AG04450 (cell line): Measurements from ENCODE around the gene PACRG. TPM values are rescaled to one million over a fixed set of nuclear protein-coding genes. Genes with fewer than 3 reads are reported as not detected.

ENCODE experiments used
- CTCF ChIA-PET: fragments of 300-600, 350-600 bp; formaldehyde crosslinking; extraction: SDS; loops from one replicate; lab custom pipeline; 2022; ENCODE audit warnings: antibody characterized with exemption, inconsistent platforms; lab: Charles Lee
- POLR2A ChIA-PET: fragments of 350-600 bp; formaldehyde crosslinking; extraction: SDS; loops from one replicate; lab custom pipeline; 2021; ENCODE audit warnings: antibody characterized with exemption, inconsistent platforms; lab: Yijun Ruan, JAX
- DNase-seq: peaks from one replicate; pipeline ENCODE4 v3.0.0-alpha.2; 2011; ENCODE audit warnings: low read depth, low spot score
- H3K27ac ChIP-seq: one replicate; pipeline ENCODE4 v1.5.1; 2012; ENCODE audit warnings: low read depth, low read length, control low read depth
- H3K27me3 ChIP-seq: one replicate; pipeline ENCODE4 v1.6.0; 2012; ENCODE audit warnings: low read length; ENCODE audit not compliant: control insufficient read depth, insufficient read depth
- H3K4me3 ChIP-seq: 2 replicates; pipeline ENCODE4 v1.5.1; 2011; ENCODE audit warnings: mild to moderate bottlenecking, low read depth, low read length, control low read depth
- H3K9me3 ChIP-seq: 2 replicates; pipeline ENCODE4 v1.5.1; 2012; ENCODE audit warnings: low read length; ENCODE audit not compliant: control insufficient read depth, insufficient read depth
- polyA plus RNA-seq: library from polyadenylated mRNA; depleted of rRNA; stranded (reverse); fragments of >200 nt; gene quantifications from 2 replicates; pipeline ENCODE4 v1.2.3, GENCODE V29; 2011
- TF ChIP-seq, protein P1 (sequence below): IDR thresholded peaks from 2 replicates; pipeline ENCODE4 v1.5.1; 2011; ENCODE audit warnings: low read depth, low read length, control low read depth, inconsistent platforms

PACRG gene
- polyA plus RNA-seq, 1 experiment, result not detected

DNA sequence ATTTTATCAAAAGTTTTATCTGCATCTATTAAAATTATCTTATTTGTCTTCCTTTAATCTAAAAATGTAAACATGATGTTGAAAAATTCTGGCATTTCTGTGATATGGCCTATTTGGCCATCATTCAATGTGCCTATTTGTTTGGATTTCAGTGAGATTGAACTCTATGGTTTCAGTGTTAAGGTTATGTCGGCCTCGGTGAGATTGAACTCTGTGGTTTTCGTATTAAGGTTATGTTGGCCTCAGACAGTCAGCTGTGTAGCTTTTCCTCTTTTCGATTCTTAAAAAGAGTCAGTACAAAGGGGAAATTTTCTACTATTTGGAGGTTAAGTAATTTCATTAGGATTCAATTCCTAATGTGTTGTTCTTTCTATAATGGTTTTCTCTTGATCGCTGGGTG lies 320.6 kb downstream of the PACRG start:
- Histone ChIP-seq H3K9me3 (peaks cover 8% of the 10 kb centered on the region), H3K4me3 (no peak overlapping the region), H3K27me3 (no peaks in the 10 kb centered on the region), H3K27ac (no peak overlapping the region)
- no peak for DNase-seq
- CTCF ChIA-PET, result no interaction called here
- POLR2A ChIA-PET, result no interaction called here
- TF ChIP-seq, protein P1, sequence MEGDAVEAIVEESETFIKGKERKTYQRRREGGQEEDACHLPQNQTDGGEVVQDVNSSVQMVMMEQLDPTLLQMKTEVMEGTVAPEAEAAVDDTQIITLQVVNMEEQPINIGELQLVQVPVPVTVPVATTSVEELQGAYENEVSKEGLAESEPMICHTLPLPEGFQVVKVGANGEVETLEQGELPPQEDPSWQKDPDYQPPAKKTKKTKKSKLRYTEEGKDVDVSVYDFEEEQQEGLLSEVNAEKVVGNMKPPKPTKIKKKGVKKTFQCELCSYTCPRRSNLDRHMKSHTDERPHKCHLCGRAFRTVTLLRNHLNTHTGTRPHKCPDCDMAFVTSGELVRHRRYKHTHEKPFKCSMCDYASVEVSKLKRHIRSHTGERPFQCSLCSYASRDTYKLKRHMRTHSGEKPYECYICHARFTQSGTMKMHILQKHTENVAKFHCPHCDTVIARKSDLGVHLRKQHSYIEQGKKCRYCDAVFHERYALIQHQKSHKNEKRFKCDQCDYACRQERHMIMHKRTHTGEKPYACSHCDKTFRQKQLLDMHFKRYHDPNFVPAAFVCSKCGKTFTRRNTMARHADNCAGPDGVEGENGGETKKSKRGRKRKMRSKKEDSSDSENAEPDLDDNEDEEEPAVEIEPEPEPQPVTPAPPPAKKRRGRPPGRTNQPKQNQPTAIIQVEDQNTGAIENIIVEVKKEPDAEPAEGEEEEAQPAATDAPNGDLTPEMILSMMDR, result no peak

DNA sequence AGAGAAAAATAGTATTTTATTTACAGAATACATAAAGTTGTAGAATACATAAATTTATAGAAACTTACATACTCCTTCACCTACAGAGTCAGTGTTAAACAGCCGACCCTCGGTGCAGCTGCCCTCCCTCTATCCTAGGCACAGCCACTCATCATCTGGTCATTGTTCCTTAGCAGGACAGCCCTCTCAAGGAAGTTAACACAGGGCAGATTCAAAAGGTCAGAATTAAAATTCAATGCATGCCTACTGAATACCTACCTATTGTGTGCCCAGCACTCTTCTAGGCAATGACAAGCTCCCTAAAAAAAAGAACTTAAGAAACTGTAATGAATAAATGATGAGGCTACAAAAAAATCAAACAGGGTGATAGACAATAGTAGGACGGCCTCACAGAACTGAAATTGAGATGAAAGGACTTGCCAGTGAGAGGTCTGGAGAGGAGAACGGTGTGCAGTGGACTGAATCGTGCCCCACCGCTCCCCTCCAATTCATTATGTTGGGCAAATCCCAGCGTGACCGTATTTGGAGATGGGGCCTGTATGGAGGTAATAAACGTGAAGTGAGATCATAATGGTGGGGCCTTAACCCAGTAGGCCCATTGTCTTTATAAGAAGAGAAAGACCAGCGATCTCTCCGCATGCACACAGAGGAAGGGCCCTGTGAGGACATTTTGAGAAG lies 326.0 kb downstream of the PACRG start:
- Histone ChIP-seq H3K9me3 (peaks cover 17% of the 10 kb centered on the region), H3K4me3 (no peak overlapping the region), H3K27ac (no peak overlapping the region), H3K27me3 (no peaks in the 10 kb centered on the region)
- ChIA-PET POLR2A (no interaction called here), CTCF (no interaction called here)
- TF ChIP-seq, protein P1, result no peak
- no peak for DNase-seq

GRCh38 chr6:163054641-163055040 lies 326.9 kb downstream of the PACRG start:
- TF ChIP-seq, protein P1, result no peak
- ChIA-PET POLR2A (no interaction called here), CTCF (no interaction called here)
- DNase-seq, result no peak
- no peaks in the 10 kb centered on the region for H3K27me3 ChIP-seq
- H3K9me3 ChIP-seq, result peaks cover 17% of the 10 kb centered on the region
- no peak overlapping the region for H3K4me3 ChIP-seq
- no peak overlapping the region for H3K27ac ChIP-seq

DNA sequence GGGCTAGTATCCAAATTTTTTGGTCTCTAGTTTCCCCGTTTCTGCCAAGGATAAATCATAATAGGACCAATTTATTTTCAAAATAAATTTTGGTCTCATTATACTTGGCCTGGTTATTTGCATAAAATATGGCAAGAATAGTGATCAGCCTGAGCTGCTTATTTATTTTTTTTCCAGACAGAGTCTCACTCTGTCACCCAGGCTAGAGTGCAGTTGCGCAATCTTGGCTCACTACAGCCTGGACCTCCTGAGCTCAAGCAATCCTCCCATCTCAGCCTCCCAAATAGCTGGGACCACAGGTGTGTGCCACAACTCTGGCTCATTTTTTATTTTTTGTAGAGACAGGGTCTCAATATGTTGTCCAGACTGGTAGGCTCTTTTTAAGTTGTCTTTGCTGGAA lies 329.5 kb downstream of the PACRG start:
- H3K4me3 ChIP-seq, result no peak overlapping the region
- no peak overlapping the region for H3K27ac ChIP-seq
- H3K9me3 ChIP-seq, result peaks cover 17% of the 10 kb centered on the region
- ChIA-PET CTCF (no interaction called here), POLR2A (no interaction called here)
- TF ChIP-seq, protein P1, result no peak
- no peaks in the 10 kb centered on the region for H3K27me3 ChIP-seq
- no peak for DNase-seq

DNA sequence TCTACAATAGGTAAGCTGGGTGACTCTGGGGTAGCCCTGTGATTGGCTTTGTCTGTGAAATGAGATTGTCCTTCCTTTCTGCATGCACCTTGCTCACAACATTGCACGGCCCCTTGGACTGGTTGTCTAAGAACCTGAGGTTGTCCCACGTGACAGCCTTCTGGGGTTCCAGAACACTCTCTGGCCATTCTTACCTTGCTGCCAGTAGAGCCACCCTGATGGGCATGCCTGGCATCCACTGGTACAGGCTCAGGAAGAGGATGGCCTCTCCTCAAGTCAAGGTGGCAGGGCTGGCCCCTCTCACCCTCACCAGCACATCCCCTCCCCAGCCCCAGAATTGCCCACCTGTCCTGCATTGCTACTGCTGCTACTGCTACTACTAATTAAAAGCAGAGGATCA lies 335.0 kb downstream of the PACRG start:
- TF ChIP-seq, protein P1, result no peak
- CTCF ChIA-PET, result no interaction called here
- Histone ChIP-seq H3K4me3 (no peak overlapping the region), H3K9me3 (peaks cover 18% of the 10 kb centered on the region), H3K27me3 (no peaks in the 10 kb centered on the region), H3K27ac (no peak overlapping the region)
- POLR2A ChIA-PET, result no interaction called here
- no peak for DNase-seq
